HEK293 (cell line): ENCODE measurements around the gene OBSL1.

Experiments
- KLF9 ChIP-seq: fragments of 450-650 bp; formaldehyde crosslinking; IDR thresholded peaks from 2 replicates; pipeline ENCODE4 v1.5.1; 2016; ENCODE audit warnings: missing biosample characterization, missing genetic modification characterization, low read depth
- MYNN ChIP-seq: fragments of 450-650 bp; formaldehyde crosslinking; IDR thresholded peaks from 2 replicates; pipeline ENCODE4 v1.5.1; 2016; ENCODE audit warnings: missing biosample characterization, missing genetic modification characterization, borderline replicate concordance
- MZF1 ChIP-seq: fragments of 450-650 bp; formaldehyde crosslinking; IDR thresholded peaks from 2 replicates; pipeline ENCODE4 v1.5.1; 2017; ENCODE audit warnings: missing biosample characterization, missing genetic modification characterization, borderline replicate concordance
- PRDM1 ChIP-seq: fragments of 450-650 bp; formaldehyde crosslinking; IDR thresholded peaks from 2 replicates; pipeline ENCODE4; 2016; ENCODE audit warnings: missing biosample characterization, missing genetic modification characterization
- RBAK ChIP-seq: fragments of 450-650 bp; formaldehyde crosslinking; IDR thresholded peaks from 2 replicates; pipeline ENCODE4 v1.5.1; 2016; ENCODE audit warnings: missing biosample characterization, missing genetic modification characterization
- ZEB2 ChIP-seq: fragments of 450-650 bp; formaldehyde crosslinking; IDR thresholded peaks from 2 replicates; pipeline ENCODE4 v1.5.1; 2016; ENCODE audit warnings: missing biosample characterization, missing genetic modification characterization
- ZNF132 ChIP-seq: fragments of 450-650 bp; formaldehyde crosslinking; IDR thresholded peaks from 2 replicates; pipeline ENCODE4 v1.5.1; 2017; ENCODE audit warnings: missing biosample characterization, missing genetic modification characterization, borderline replicate concordance
- ZNF169 ChIP-seq: fragments of 450-650 bp; formaldehyde crosslinking; IDR thresholded peaks from 2 replicates; pipeline ENCODE4 v1.5.1; 2016; ENCODE audit warnings: missing biosample characterization, missing genetic modification characterization
- ZNF2 ChIP-seq: fragments of 450-650 bp; formaldehyde crosslinking; IDR thresholded peaks from 2 replicates; pipeline ENCODE4 v1.5.1; 2016; ENCODE audit warnings: missing biosample characterization, missing genetic modification characterization
- ZNF221 ChIP-seq: fragments of 450-650 bp; formaldehyde crosslinking; IDR thresholded peaks from 2 replicates; pipeline ENCODE4 v1.5.1; 2017; ENCODE audit warnings: missing biosample characterization, missing genetic modification characterization, borderline replicate concordance
- ZNF354C ChIP-seq: fragments of 450-650 bp; formaldehyde crosslinking; IDR thresholded peaks from 2 replicates; pipeline ENCODE4 v1.5.1; 2016; ENCODE audit warnings: missing biosample characterization, missing genetic modification characterization, low read depth, borderline replicate concordance
- ZNF366 ChIP-seq: fragments of 450-650 bp; formaldehyde crosslinking; conservative IDR thresholded peaks from 2 replicates; pipeline ENCODE4 v1.5.1; 2016; ENCODE audit warnings: missing biosample characterization, missing genetic modification characterization
- ZNF37A ChIP-seq: fragments of 450-650 bp; IDR thresholded peaks from 2 replicates; pipeline ENCODE4 v1.5.1; 2018; ENCODE audit warnings: missing biosample characterization, missing genetic modification characterization
- ZNF416 ChIP-seq: fragments of 450-650 bp; formaldehyde crosslinking; IDR thresholded peaks from 2 replicates; pipeline ENCODE4 v1.5.1; 2016; ENCODE audit warnings: missing biosample characterization, missing genetic modification characterization
- ZNF426 ChIP-seq: fragments of 450-650 bp; formaldehyde crosslinking; IDR thresholded peaks from 2 replicates; pipeline ENCODE4 v1.5.1; 2017; ENCODE audit warnings: missing biosample characterization, missing genetic modification characterization, mild to moderate bottlenecking, inconsistent platforms, moderate library complexity
- ZNF560 ChIP-seq: fragments of 450-650 bp; formaldehyde crosslinking; IDR thresholded peaks from 2 replicates; pipeline ENCODE4 v1.5.1; 2017; ENCODE audit warnings: missing biosample characterization, missing genetic modification characterization, borderline replicate concordance
- ZNF623 ChIP-seq: fragments of 450-650 bp; formaldehyde crosslinking; IDR thresholded peaks from 2 replicates; pipeline ENCODE4 v1.5.1; 2016; ENCODE audit warnings: missing biosample characterization, missing genetic modification characterization
- ZNF791 ChIP-seq: fragments of 450-650 bp; formaldehyde crosslinking; IDR thresholded peaks from 2 replicates; pipeline ENCODE4 v1.5.1; 2016; ENCODE audit warnings: missing biosample characterization, missing genetic modification characterization
- ZNF837 ChIP-seq: fragments of 450-650 bp; formaldehyde crosslinking; IDR thresholded peaks from 2 replicates; pipeline ENCODE4 v1.5.1; 2016; ENCODE audit warnings: missing biosample characterization, missing genetic modification characterization
- ZSCAN30 ChIP-seq: fragments of 450-650 bp; IDR thresholded peaks from 2 replicates; pipeline ENCODE4 v1.5.1; 2018; ENCODE audit warnings: missing biosample characterization, mild to moderate bottlenecking, missing genetic modification characterization, moderate library complexity
- TF ChIP-seq, protein P1 (sequence below): fragments of 450-650 bp; formaldehyde crosslinking; IDR thresholded peaks from 2 replicates; pipeline ENCODE4 v1.5.1; 2017; ENCODE audit warnings: missing biosample characterization, missing genetic modification characterization
- TF ChIP-seq, protein P2 (sequence below): fragments of 450-650 bp; formaldehyde crosslinking; IDR thresholded peaks from 2 replicates; pipeline ENCODE4 v1.5.1; 2017; ENCODE audit warnings: missing biosample characterization, mild to moderate bottlenecking, missing genetic modification characterization, moderate library complexity
- TF ChIP-seq, protein P3 (sequence below): fragments of 450-650 bp; formaldehyde crosslinking; IDR thresholded peaks from 2 replicates; pipeline ENCODE4 v1.5.1; 2016; ENCODE audit warnings: missing biosample characterization, missing genetic modification characterization
- TF ChIP-seq, protein P4 (sequence below): fragments of 450-650 bp; formaldehyde crosslinking; IDR thresholded peaks from 2 replicates; pipeline ENCODE4 v1.5.1; 2016; ENCODE audit warnings: missing biosample characterization, missing genetic modification characterization
- TF ChIP-seq, protein P5 (sequence below): fragments of 450-650 bp; formaldehyde crosslinking; conservative IDR thresholded peaks from 2 replicates; pipeline ENCODE4 v1.5.1; 2016; ENCODE audit warnings: low read depth, missing biosample characterization, missing genetic modification characterization
- TF ChIP-seq, protein P6 (sequence below): fragments of 450-650 bp; formaldehyde crosslinking; IDR thresholded peaks from 2 replicates; pipeline ENCODE4 v1.5.1; 2016; ENCODE audit warnings: missing biosample characterization, missing genetic modification characterization

OBSL1 gene

DNA sequence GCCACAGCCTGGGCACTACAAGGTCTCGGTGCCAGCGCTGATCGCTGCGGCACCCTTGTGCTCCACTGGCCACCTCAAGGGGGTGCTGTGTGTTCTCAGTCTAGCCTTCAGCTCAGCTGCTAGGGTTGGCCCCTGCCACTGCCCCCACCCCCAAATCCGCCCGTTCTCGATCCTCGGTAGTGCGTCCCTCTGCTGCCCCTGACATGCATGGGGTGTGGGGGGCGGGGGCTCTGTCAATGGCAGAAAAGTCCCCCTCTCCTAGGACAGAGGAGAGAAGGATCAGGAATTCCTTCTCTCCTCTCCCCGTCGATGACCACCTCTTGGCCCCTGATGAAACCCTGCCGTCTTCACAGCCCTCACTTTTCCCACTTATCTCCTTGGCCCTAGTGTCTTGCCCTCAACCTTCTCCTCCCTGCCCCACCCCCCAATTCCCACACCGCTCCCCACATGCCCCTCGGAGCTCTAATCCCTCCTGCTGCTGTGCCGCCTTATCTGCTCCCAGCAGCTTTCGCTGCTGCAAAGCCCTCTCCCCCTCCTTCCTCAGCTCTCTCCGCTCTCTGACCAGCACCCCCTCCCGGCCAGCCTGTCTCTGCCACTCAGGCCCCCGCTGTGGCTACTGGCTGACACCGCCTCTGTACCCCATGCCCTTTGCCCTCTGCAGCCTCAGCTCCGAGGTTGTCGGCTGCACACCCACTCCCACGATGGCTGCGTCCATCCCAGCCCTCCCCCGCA lies 61.4 kb downstream of the OBSL1 start (continued):
- TF ChIP-seq, protein P1, sequence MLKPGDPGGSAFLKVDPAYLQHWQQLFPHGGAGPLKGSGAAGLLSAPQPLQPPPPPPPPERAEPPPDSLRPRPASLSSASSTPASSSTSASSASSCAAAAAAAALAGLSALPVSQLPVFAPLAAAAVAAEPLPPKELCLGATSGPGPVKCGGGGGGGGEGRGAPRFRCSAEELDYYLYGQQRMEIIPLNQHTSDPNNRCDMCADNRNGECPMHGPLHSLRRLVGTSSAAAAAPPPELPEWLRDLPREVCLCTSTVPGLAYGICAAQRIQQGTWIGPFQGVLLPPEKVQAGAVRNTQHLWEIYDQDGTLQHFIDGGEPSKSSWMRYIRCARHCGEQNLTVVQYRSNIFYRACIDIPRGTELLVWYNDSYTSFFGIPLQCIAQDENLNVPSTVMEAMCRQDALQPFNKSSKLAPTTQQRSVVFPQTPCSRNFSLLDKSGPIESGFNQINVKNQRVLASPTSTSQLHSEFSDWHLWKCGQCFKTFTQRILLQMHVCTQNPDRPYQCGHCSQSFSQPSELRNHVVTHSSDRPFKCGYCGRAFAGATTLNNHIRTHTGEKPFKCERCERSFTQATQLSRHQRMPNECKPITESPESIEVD, result no peak
- TF ChIP-seq ZNF221 (tag by site-specific recombination), result no peak
- TF ChIP-seq ZNF560 (tag by site-specific recombination), result no peak
- TF ChIP-seq ZNF366 (tag by site-specific recombination), result peak; percentile 93
- TF ChIP-seq ZNF37A (tag by site-specific recombination), result no peak
- TF ChIP-seq, protein P2, sequence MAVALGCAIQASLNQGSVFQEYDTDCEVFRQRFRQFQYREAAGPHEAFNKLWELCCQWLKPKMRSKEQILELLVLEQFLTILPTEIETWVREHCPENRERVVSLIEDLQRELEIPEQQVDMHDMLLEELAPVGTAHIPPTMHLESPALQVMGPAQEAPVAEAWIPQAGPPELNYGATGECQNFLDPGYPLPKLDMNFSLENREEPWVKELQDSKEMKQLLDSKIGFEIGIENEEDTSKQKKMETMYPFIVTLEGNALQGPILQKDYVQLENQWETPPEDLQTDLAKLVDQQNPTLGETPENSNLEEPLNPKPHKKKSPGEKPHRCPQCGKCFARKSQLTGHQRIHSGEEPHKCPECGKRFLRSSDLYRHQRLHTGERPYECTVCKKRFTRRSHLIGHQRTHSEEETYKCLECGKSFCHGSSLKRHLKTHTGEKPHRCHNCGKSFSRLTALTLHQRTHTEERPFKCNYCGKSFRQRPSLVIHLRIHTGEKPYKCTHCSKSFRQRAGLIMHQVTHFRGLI (tag by site-specific recombination), result no peak
- TF ChIP-seq KLF9 (tag by site-specific recombination), result 0 out of 2 replicates have a peak, but pooled peaks have one; percentile 15
- no peak for TF ChIP-seq ZNF426 (tag by site-specific recombination)
- no peak for TF ChIP-seq ZNF169 (tag by site-specific recombination)
- TF ChIP-seq ZEB2, result no peak
- TF ChIP-seq ZNF2 (tag by site-specific recombination), result no peak
- no peak for TF ChIP-seq ZNF791 (tag by site-specific recombination)
- no peak for TF ChIP-seq MZF1 (tag by site-specific recombination)
- TF ChIP-seq RBAK (tag by site-specific recombination), result no peak
- no peak for TF ChIP-seq ZNF416 (tag by site-specific recombination)
- TF ChIP-seq ZNF623 (tag by site-specific recombination), result no peak
- no peak for TF ChIP-seq MYNN (tag by site-specific recombination)
- peak; percentile 94 for TF ChIP-seq PRDM1 (tag by site-specific recombination)
- TF ChIP-seq, protein P3, sequence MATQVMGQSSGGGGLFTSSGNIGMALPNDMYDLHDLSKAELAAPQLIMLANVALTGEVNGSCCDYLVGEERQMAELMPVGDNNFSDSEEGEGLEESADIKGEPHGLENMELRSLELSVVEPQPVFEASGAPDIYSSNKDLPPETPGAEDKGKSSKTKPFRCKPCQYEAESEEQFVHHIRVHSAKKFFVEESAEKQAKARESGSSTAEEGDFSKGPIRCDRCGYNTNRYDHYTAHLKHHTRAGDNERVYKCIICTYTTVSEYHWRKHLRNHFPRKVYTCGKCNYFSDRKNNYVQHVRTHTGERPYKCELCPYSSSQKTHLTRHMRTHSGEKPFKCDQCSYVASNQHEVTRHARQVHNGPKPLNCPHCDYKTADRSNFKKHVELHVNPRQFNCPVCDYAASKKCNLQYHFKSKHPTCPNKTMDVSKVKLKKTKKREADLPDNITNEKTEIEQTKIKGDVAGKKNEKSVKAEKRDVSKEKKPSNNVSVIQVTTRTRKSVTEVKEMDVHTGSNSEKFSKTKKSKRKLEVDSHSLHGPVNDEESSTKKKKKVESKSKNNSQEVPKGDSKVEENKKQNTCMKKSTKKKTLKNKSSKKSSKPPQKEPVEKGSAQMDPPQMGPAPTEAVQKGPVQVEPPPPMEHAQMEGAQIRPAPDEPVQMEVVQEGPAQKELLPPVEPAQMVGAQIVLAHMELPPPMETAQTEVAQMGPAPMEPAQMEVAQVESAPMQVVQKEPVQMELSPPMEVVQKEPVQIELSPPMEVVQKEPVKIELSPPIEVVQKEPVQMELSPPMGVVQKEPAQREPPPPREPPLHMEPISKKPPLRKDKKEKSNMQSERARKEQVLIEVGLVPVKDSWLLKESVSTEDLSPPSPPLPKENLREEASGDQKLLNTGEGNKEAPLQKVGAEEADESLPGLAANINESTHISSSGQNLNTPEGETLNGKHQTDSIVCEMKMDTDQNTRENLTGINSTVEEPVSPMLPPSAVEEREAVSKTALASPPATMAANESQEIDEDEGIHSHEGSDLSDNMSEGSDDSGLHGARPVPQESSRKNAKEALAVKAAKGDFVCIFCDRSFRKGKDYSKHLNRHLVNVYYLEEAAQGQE (tag by site-specific recombination), result peak; percentile 18; the same call in 1 of the 2 replicates
- TF ChIP-seq ZNF837 (tag by site-specific recombination), result no peak
- TF ChIP-seq, protein P4, sequence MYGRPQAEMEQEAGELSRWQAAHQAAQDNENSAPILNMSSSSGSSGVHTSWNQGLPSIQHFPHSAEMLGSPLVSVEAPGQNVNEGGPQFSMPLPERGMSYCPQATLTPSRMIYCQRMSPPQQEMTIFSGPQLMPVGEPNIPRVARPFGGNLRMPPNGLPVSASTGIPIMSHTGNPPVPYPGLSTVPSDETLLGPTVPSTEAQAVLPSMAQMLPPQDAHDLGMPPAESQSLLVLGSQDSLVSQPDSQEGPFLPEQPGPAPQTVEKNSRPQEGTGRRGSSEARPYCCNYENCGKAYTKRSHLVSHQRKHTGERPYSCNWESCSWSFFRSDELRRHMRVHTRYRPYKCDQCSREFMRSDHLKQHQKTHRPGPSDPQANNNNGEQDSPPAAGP (tag by site-specific recombination), result 0 out of 2 replicates have a peak, but pooled peaks have one; percentile 15
- no peak for TF ChIP-seq ZSCAN30 (tag by site-specific recombination)
- TF ChIP-seq, protein P5, sequence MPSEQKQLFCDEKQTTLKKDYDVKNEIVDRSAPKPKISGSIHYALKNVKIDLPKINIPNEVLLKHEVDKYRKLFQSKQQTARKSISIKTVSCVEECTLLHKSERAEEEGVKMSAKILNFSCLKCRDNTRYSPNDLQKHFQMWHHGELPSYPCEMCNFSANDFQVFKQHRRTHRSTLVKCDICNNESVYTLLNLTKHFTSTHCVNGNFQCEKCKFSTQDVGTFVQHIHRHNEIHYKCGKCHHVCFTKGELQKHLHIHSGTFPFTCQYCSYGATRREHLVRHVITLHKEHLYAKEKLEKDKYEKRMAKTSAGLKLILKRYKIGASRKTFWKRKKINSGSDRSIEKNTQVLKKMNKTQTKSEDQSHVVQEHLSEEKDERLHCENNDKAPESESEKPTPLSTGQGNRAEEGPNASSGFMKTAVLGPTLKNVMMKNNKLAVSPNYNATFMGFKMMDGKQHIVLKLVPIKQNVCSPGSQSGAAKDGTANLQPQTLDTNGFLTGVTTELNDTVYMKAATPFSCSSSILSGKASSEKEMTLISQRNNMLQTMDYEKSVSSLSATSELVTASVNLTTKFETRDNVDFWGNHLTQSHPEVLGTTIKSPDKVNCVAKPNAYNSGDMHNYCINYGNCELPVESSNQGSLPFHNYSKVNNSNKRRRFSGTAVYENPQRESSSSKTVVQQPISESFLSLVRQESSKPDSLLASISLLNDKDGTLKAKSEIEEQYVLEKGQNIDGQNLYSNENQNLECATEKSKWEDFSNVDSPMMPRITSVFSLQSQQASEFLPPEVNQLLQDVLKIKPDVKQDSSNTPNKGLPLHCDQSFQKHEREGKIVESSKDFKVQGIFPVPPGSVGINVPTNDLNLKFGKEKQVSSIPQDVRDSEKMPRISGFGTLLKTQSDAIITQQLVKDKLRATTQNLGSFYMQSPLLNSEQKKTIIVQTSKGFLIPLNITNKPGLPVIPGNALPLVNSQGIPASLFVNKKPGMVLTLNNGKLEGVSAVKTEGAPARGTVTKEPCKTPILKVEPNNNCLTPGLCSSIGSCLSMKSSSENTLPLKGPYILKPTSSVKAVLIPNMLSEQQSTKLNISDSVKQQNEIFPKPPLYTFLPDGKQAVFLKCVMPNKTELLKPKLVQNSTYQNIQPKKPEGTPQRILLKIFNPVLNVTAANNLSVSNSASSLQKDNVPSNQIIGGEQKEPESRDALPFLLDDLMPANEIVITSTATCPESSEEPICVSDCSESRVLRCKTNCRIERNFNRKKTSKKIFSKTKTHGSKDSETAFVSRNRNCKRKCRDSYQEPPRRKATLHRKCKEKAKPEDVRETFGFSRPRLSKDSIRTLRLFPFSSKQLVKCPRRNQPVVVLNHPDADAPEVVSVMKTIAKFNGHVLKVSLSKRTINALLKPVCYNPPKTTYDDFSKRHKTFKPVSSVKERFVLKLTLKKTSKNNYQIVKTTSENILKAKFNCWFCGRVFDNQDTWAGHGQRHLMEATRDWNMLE, result no peak
- TF ChIP-seq ZNF132 (tag by site-specific recombination), result no peak
- TF ChIP-seq, protein P6, sequence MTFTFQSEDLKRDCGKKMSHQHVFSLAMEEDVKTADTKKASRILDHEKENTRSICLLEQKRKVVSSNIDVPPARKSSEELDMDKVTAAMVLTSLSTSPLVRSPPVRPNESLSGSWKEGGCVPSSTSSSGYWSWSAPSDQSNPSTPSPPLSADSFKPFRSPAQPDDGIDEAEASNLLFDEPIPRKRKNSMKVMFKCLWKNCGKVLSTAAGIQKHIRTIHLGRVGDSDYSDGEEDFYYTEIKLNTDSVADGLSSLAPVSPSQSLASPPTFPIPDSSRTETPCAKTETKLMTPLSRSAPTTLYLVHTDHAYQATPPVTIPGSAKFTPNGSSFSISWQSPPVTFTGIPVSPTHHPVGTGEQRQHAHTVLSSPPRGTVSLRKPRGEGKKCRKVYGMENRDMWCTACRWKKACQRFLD (tag by site-specific recombination), result no peak
- no peak for TF ChIP-seq ZNF354C (tag by site-specific recombination)
